Activated CD4-positive, alpha-beta T cell treated with anti-CD3 and anti-CD28 coated beads, Interleukin-2, Interleukin-6, amounts not matched to agents 100 ng/mL and 50 ng/mL, durations not matched to agents 16 hours and 8 hours (primary cell): Measurements from ENCODE around the gene MYOZ3.

Experiments
- DNase-seq: peaks from one replicate; pipeline ENCODE4 v3.0.0-alpha.2; 2020

Gene MYOZ3

GRCh38 chr5:150627731-150628545, 33.1 kb upstream of the MYOZ3 start:
- no peak for DNase-seq

- no peak for DNase-seq
Observed at GRCh38 chr5:150628936-150629485, 32.0 kb upstream of the MYOZ3 start.

GRCh38 chr5:150630016-150630415, 31.0 kb upstream of the MYOZ3 start:
- DNase-seq, result no peak

GRCh38 chr5:150630461-150631325, 30.4 kb upstream of the MYOZ3 start:
- DNase-seq, result no peak

GRCh38 chr5:150631326-150631701, 29.7 kb upstream of the MYOZ3 start:
- DNase-seq, result no peak

- DNase-seq, result no peak
Observed at GRCh38 chr5:150632305-150633160, 28.5 kb upstream of the MYOZ3 start.

GRCh38 chr5:150633429-150633828, 27.6 kb upstream of the MYOZ3 start:
- no peak for DNase-seq

GRCh38 chr5:150636391-150637244, 24.4 kb upstream of the MYOZ3 start:
- DNase-seq, result no peak

- no peak for DNase-seq
Observed at GRCh38 chr5:150637245-150638052, 23.6 kb upstream of the MYOZ3 start.

GRCh38 chr5:150638053-150638444, 23.0 kb upstream of the MYOZ3 start:
- DNase-seq, result no peak

GRCh38 chr5:150638488-150639376, 22.3 kb upstream of the MYOZ3 start:
- no peak for DNase-seq

- no peak for DNase-seq
Observed at GRCh38 chr5:150639377-150639692, 21.7 kb upstream of the MYOZ3 start.

GRCh38 chr5:150639751-150640150, 21.3 kb upstream of the MYOZ3 start:
- no peak for DNase-seq

- DNase-seq, result no peak
Observed at GRCh38 chr5:150640311-150641005, 20.6 kb upstream of the MYOZ3 start, which contains the start of gene SYNPO. SYNPO (plus strand) TSS chr5:150640660; CDS start chr5:150648276, 7,616 bp downstream.

- no peak for DNase-seq
Observed at GRCh38 chr5:150641006-150641570, 20.0 kb upstream of the MYOZ3 start.

GRCh38 chr5:150641824-150642566, 19.1 kb upstream of the MYOZ3 start:
- no peak for DNase-seq

- no peak for DNase-seq
Observed at GRCh38 chr5:150642567-150642927, 18.5 kb upstream of the MYOZ3 start.
